Pancreas (tissue), 10 donors: ENCODE results near the gene CHPF2. TPM values are rescaled to one million over a fixed set of nuclear protein-coding genes. Genes with fewer than 3 reads are reported as not detected.

Experiments
- ATAC-seq, 4 donors: fragments of 200-7000 bp; cut with Tn5 transposase; one replicate each; pipeline versions ENCODE4 v1.8.0 to v1.9.1; 2020; ENCODE audit warnings: mild to moderate bottlenecking in 4 of 4, moderate library complexity in 4 of 4
- DNase-seq, 6 donors: peaks; one replicate each; pipeline ENCODE4 v3.0.0-alpha.2; 2020
- FAIRE-seq: peaks from 2 replicates; lab custom pipeline; 2012; peaks lifted over from hg19 to GRCh38; lab: Jason Lieb, UNC
- H3K27ac ChIP-seq, 4 donors: fragments of 200-600 bp; sonication (generic); 1 replicate in 3 of 4; 2 replicates in 1 of 4; pipeline versions ENCODE4 v1.5.0 to v1.8.0; 2020
- H3K27me3 ChIP-seq, 4 donors: fragments of 200-600 bp; one replicate each; pipeline ENCODE4 v1.8.0; 2021
- H3K36me3 ChIP-seq, 3 donors: fragments of 200-600 bp; sonication (generic) in 1 of 3; one replicate each; pipeline versions ENCODE4 v1.5.0 to v1.8.0; 2020 to 2021
- H3K4me1 ChIP-seq, 3 donors: fragments of 200-600 bp; one replicate each; pipeline ENCODE4 v1.8.0; 2021
- H3K4me3 ChIP-seq, 4 donors: fragments of 200-600 bp; sonication (generic) in 2 of 4; one replicate each; pipeline versions ENCODE4 v1.5.0 to v1.8.0; 2020 to 2021
- H3K9me3 ChIP-seq, 4 donors: fragments of 200-600 bp; one replicate each; pipeline ENCODE4 v1.8.0; 2021
- CTCF ChIP-seq, 4 donors: fragments of 200-600 bp; sonication (generic) in 3 of 4; IDR thresholded peaks; one replicate each; pipeline versions ENCODE4 v1.5.0 to v1.8.0; 2021; ENCODE audit warnings: antibody characterized with exemption in 4 of 4
- WGBS, 2 donors: extraction: QIAGEN DNeasy Blood & Tissue Kit; methylation state at CpG; one replicate each; pipeline ENCODE4 v1.1.7; 2013; 5-methylcytosine and 5-hydroxymethylcytosine counted together
- intact Hi-C, 3 donors: fragments of 100-400 bp; cut with DNase I; formaldehyde crosslinking; loops; one replicate each; pipeline versions ENCODE4 v1.11.1 to v1.14.2; 2022
- polyA plus RNA-seq, 2 donors: library from polyadenylated mRNA; stranded (reverse); fragments of 200-250 nt; gene quantifications; one replicate each; pipeline ENCODE4 v1.2.3, GENCODE V29; 2013
- total RNA-seq, 6 donors: library from RNA; stranded (reverse); fragmentation: NEBNext Ultra II Directional in 4 of 6; extraction: Animal tissue kit (Norgen Biotek cat#: 25700) in 4 of 6; gene quantifications; one replicate each; pipeline versions ENCODE4 v1.2.1 to v1.2.4, GENCODE V29; 2021 to 2023
- donor health status: healthy with polysubstance abuse.
- donor health status: DM: no; HTN: no; CAD: no; lungs with moderate emphysema.
- donor health status: DM: no; HTN: no; CAD: no.
- donor health status: control.
- donor health status: control.
- donor health status: Bipolar disorder and iron deficiency.
- donor health status: DM: yes; HTN: yes; CAD: no.
- donor health status: DM: no; HTN: no; CAD: no.
- donor health status: DM: no; HTN: no; CAD: no.
- donor health status: DM: yes; HTN: yes; CAD: no.

Gene CHPF2
- total and polyA plus RNA-seq, 8 donors, result 12.8 to 38.6 (median 21.7) TPM

- Histone ChIP-seq H3K9me3 (no peaks in the 10 kb centered on the region), H3K36me3 (no peaks in the 10 kb centered on the region), H3K4me3 (peak overlapping the region in 2 of 4 donors; percentile 60 to 64), H3K27ac (peak overlapping the region; percentile 80 to 88 (median 82)), H3K27me3 (no peaks in the 10 kb centered on the region), H3K4me1 (peaks cover 25 to 33% (median 28%) of the 10 kb centered on the region in 3 donors)
- ATAC-seq (peak; percentile 40 to 61 (median 52)), FAIRE-seq (no peak), DNase-seq (peak in 5 of 6 donors; percentile 62 to 80 (median 74))
- intact Hi-C loops, result loop anchor here in 1 of 3 donors (10.0 kb wide), 1 partner anchor 55 kb away; no protein-coding TSS in a partner anchor
- no peak for TF ChIP-seq CTCF (IDR thresholded peaks at IDR 0.05)
- WGBS, 2 donors, result 12 to 21% methylated on average over 2 to 5 of the region's 5 CpGs
These were observed 17.4 kb downstream of the CHPF2 start for GRCh38 chr7:151249732-151250072.

GRCh38 chr7:151250181-151251132 is 18.2 kb downstream of the CHPF2 start:
- DNase-seq, result peak in 2 of 6 donors; percentile 23 to 55
- Histone ChIP-seq H3K4me3 (no peak overlapping the region), H3K4me1 (peaks cover 20 to 27% (median 21%) of the 10 kb centered on the region in 3 donors), H3K27ac (peak overlapping the region; percentile 80 to 88 (median 82)), H3K9me3 (no peaks in the 10 kb centered on the region), H3K36me3 (no peaks in the 10 kb centered on the region), H3K27me3 (no peaks in the 10 kb centered on the region)
- intact Hi-C loops, result no loop called here
- TF ChIP-seq CTCF (IDR thresholded peaks at IDR 0.05), result no peak
- no peak for FAIRE-seq
- ATAC-seq, result no peak
- 62 to 64% methylated on average over 7 of the region's 7 CpGs for WGBS, 2 donors

- TF ChIP-seq CTCF (IDR thresholded peaks at IDR 0.05), result no peak
- H3K4me1 ChIP-seq, result peaks cover 17 to 27% (median 19%) of the 10 kb centered on the region in 3 donors
- H3K4me3 ChIP-seq, result peak overlapping the region; percentile 2 to 49 (median 32)
- peak overlapping the region; percentile 59 to 74 (median 70) for H3K27ac ChIP-seq
- 3 to 4% methylated on average over 16 to 19 of the region's 19 CpGs for WGBS, 2 donors
- no peaks in the 10 kb centered on the region for H3K36me3 ChIP-seq
- no peak for ATAC-seq
- FAIRE-seq, result no peak
- intact Hi-C loops, result no loop called here
- DNase-seq, result peak in 1 of 6 donors; percentile 61
- H3K9me3 ChIP-seq, result no peaks in the 10 kb centered on the region
- no peaks in the 10 kb centered on the region for H3K27me3 ChIP-seq
These were observed 19.0 kb downstream of the CHPF2 start for GRCh38 chr7:151251328-151251688.

GRCh38 chr7:151251689-151252560 is 19.6 kb downstream of the CHPF2 start:
- Histone ChIP-seq H3K4me1 (peaks cover 17 to 26% (median 19%) of the 10 kb centered on the region in 3 donors), H3K36me3 (no peaks in the 10 kb centered on the region), H3K27me3 (no peaks in the 10 kb centered on the region), H3K9me3 (no peaks in the 10 kb centered on the region), H3K27ac (peak overlapping the region; percentile 59 to 76 (median 70)), H3K4me3 (peak overlapping the region; percentile 11 to 49 (median 38))
- no peak for FAIRE-seq
- intact Hi-C loops, result no loop called here
- DNase-seq, result peak; percentile 72 to 92 (median 79)
- TF ChIP-seq CTCF (IDR thresholded peaks at IDR 0.05), result no peak
- 4 to 5% methylated on average over 46 to 79 of the region's 79 CpGs for WGBS, 2 donors
- ATAC-seq, result peak; percentile 49 to 74 (median 66)
